Mesendoderm (in vitro differentiated cells): ENCODE measurements around the gene THSD1.
"Not testable (repeated sequence)": the region's sequence is repeated elsewhere in the genome, so short reads cannot be mapped to it uniquely, and the experiment has no call there.

ENCODE experiments used
- DNase-seq: peaks from one replicate; pipeline ENCODE4 v3.0.0; 2013
- H2AK5ac ChIP-seq: 2 replicates; pipeline ENCODE4 v1.6.1; 2013; ENCODE audit warnings: low read length, inconsistent platforms
- H2BK120ac ChIP-seq: 2 replicates; pipeline ENCODE4 v1.6.1; 2013; ENCODE audit warnings: low read depth, mild to moderate bottlenecking, low read length, moderate library complexity, mixed read lengths
- H2BK15ac ChIP-seq: replicated peaks from 2 replicates; pipeline ENCODE4 v1.6.1; 2013; ENCODE audit warnings: low read depth, mild to moderate bottlenecking, moderate library complexity
- H2BK5ac ChIP-seq: 2 replicates; pipeline ENCODE4 v1.6.1; 2013; ENCODE audit warnings: low read length, inconsistent platforms
- H3K18ac ChIP-seq: 2 replicates; pipeline ENCODE4 v1.6.1; 2013; ENCODE audit warnings: mild to moderate bottlenecking, low read length, mixed read lengths
- H3K23ac ChIP-seq: one replicate; pipeline ENCODE4 v1.6.1; 2013; ENCODE audit warnings: low read length
- H3K27ac ChIP-seq: 2 replicates; pipeline ENCODE4 v1.5.1; 2013; ENCODE audit warnings: low read depth, mild to moderate bottlenecking, inconsistent platforms, low read length, moderate library complexity
- H3K27me3 ChIP-seq: 2 replicates; pipeline ENCODE4 v1.6.1; 2013; ENCODE audit warnings: low read length, control low read depth, mild to moderate bottlenecking, inconsistent platforms; ENCODE audit not compliant: insufficient read depth, poor library complexity
- H3K36me3 ChIP-seq: 2 replicates; pipeline ENCODE4 v1.6.1; 2013; ENCODE audit warnings: low read length, inconsistent platforms; ENCODE audit not compliant: control insufficient read depth, insufficient read depth
- H3K4ac ChIP-seq: one replicate; pipeline ENCODE4 v1.6.1; 2013; ENCODE audit warnings: low read depth, mild to moderate bottlenecking, low read length, moderate library complexity
- H3K4me1 ChIP-seq: 2 replicates; pipeline ENCODE4 v1.6.1; 2013; ENCODE audit warnings: low read depth, low read length, inconsistent platforms; ENCODE audit not compliant: control insufficient read depth
- H3K4me2 ChIP-seq: 2 replicates; pipeline ENCODE4 v1.6.1; 2013; ENCODE audit warnings: low read length
- H3K4me3 ChIP-seq: 2 replicates; pipeline ENCODE4 v1.5.1; 2013; ENCODE audit warnings: mild to moderate bottlenecking, low read length
- H3K56ac ChIP-seq: one replicate; pipeline ENCODE4 v1.6.1; 2013; ENCODE audit warnings: low read length
- H3K79me1 ChIP-seq: 2 replicates; pipeline ENCODE4 v1.6.1; 2013; ENCODE audit warnings: low read length, inconsistent platforms
- H3K79me2 ChIP-seq: 2 replicates; pipeline ENCODE4 v1.6.1; 2013; ENCODE audit warnings: mild to moderate bottlenecking, low read length; ENCODE audit not compliant: control insufficient read depth, insufficient read depth
- H3K9ac ChIP-seq: 2 replicates; pipeline ENCODE4 v1.6.1; 2013; ENCODE audit warnings: low read length, inconsistent platforms
- H4K5ac ChIP-seq: one replicate; pipeline ENCODE4 v1.6.1; 2013; ENCODE audit warnings: low read length
- H4K8ac ChIP-seq: one replicate; pipeline ENCODE4 v1.6.1; 2013; ENCODE audit warnings: low read depth, mild to moderate bottlenecking, control low read depth, low read length, moderate library complexity
- WGBS: extraction: QIAGEN DNeasy Blood & Tissue Kit; methylation state at CpG from one replicate; pipeline ENCODE4 v1.1.7; 2013; ENCODE audit warnings: low lambda C conversion rate, missing lambda C conversion rate; ENCODE audit not compliant: insufficient coverage; ENCODE audit errors: extremely low coverage; 5-methylcytosine and 5-hydroxymethylcytosine counted together

Gene THSD1

DNA sequence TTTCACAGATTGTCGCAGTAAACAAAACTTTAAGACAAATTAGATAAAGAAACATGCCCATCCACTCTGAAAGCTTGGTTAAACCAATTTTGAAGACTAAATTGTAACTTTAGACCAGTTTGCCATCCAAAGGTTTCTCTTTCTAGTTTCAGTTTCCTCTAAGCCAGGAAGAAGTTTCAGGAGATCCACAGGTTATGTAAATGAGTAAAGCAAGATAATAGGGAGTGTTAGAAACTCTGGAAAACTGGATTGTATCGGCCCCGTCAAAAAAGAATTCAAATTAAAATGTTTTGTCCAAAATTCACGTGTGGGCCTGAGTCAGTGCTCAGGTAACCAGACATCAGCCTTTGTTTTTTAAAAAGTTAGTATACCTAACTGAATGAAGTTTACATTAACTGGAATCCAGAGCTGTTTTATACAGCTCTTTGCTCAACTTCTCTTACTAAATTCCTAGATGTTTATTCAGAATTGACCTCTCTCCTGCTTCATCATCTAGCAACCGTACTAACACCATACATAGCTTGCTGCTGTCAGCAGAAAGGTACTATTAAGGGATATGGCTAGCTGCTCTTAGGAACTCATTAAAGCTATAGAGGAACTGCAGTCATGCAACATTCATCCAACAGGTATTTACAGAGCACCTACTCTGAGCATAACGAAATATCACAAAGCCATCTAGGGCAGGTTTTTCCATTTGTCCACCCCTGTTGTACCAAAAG, 43.6 kb downstream of the THSD1 start:
- not testable (repeated sequence) for H3K4me2 ChIP-seq, H3K79me1 ChIP-seq, H2BK5ac ChIP-seq, H3K27me3 ChIP-seq, DNase-seq, H3K4me3 ChIP-seq, H3K27ac ChIP-seq, H2BK15ac ChIP-seq, H3K9ac ChIP-seq, H3K4ac ChIP-seq, H3K18ac ChIP-seq, H2AK5ac ChIP-seq, H4K8ac ChIP-seq, H3K79me2 ChIP-seq, H4K5ac ChIP-seq, H2BK120ac ChIP-seq, H3K36me3 ChIP-seq, H3K23ac ChIP-seq, H3K56ac ChIP-seq, H3K4me1 ChIP-seq
- WGBS = no CpG with 5 or more reads among the region's 6 CpGs

DNA sequence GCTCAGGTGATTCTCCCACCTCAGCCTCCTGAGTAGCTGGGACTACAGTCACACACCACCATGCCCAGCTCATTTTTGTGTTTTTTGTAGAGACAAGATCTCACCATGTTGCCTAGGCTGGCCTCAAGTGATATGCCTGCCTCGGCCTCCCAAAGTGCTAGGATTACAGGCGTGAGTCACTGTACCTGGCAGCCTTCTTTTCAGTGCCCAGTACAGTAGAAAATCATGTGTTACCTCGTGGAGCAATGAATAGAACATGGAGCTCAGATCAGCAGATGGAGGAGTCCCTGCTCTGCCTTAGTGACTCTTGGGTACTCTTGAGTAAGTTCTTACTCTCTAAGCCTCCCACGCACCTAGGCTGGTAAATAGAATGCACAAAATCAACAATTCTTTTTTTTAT, 44.7 kb downstream of the THSD1 start:
- H4K5ac ChIP-seq = no peak overlapping the region
- H3K4me3 ChIP-seq = no peak overlapping the region
- H2BK120ac ChIP-seq = no peak overlapping the region
- no peak overlapping the region for H3K4ac ChIP-seq
- H2BK5ac ChIP-seq = no peak overlapping the region
- no peaks in the 10 kb centered on the region for H3K4me1 ChIP-seq
- H3K36me3 ChIP-seq = no peaks in the 10 kb centered on the region
- H3K23ac ChIP-seq = no peak overlapping the region
- H3K27ac ChIP-seq = no peak overlapping the region
- H2AK5ac ChIP-seq = no peak overlapping the region
- WGBS = no CpG with 5 or more reads among the region's 4 CpGs
- no peaks in the 10 kb centered on the region for H3K79me2 ChIP-seq
- no peak overlapping the region for H3K9ac ChIP-seq
- H2BK15ac ChIP-seq = no peak overlapping the region
- H3K56ac ChIP-seq = no peak overlapping the region
- H3K4me2 ChIP-seq = no peak overlapping the region
- H3K18ac ChIP-seq = no peak overlapping the region
- H3K27me3 ChIP-seq = no peaks in the 10 kb centered on the region
- no peaks in the 10 kb centered on the region for H3K79me1 ChIP-seq
- H4K8ac ChIP-seq = no peak overlapping the region
- no peak for DNase-seq

DNA sequence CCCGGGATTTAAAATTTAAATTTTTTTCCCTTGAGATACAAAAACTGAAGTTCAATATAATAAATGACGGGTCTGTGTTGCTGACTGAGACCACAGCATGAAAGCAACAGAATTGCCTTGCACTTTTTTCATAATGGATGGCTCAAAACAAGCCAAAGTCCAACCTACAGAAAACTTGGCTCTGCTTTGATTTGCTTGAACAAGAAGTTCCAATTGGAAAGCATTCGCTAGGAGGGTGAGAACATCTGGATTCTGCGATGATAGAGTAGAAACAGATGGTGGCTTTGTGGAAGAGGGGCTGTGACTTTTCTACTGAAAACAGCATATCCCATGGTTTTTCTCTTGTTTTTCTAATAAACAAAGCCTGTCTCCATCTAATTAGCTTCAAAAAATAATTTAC, 46.4 kb downstream of the THSD1 start:
- Histone ChIP-seq H3K9ac (no peak overlapping the region), H4K8ac (no peak overlapping the region), H2AK5ac (no peak overlapping the region), H3K79me1 (no peaks in the 10 kb centered on the region), H3K36me3 (no peaks in the 10 kb centered on the region), H3K4me1 (no peaks in the 10 kb centered on the region), H2BK120ac (no peak overlapping the region), H3K18ac (no peak overlapping the region), H4K5ac (no peak overlapping the region), H3K4me3 (no peak overlapping the region), H2BK5ac (no peak overlapping the region), H3K4me2 (no peak overlapping the region), H3K79me2 (no peaks in the 10 kb centered on the region), H3K4ac (no peak overlapping the region), H3K23ac (no peak overlapping the region), H2BK15ac (no peak overlapping the region), H3K56ac (no peak overlapping the region), H3K27me3 (no peaks in the 10 kb centered on the region), H3K27ac (no peak overlapping the region)
- WGBS = no CpG with 5 or more reads among the region's 4 CpGs
- DNase-seq = no peak

DNA sequence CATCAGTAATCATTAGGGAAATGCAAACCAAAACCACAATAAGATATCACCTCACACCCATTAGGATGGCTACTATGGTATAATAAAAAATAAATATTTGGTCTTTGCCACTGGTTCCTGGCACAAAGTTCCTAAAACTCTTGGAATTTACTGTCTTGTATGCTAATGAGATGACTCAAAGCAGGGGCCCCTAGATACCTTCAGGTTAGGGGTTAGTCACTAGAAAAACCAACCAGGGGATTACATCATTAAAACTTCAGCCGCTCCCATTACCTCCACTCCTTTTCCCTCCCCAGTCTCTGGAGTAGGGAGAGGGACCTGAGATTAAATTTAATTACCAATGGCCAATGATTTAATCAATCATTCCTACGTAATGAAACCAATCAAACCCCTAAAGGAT, 49.6 kb downstream of the THSD1 start:
- H3K4me3 ChIP-seq = no peak overlapping the region
- H3K27me3 ChIP-seq = no peaks in the 10 kb centered on the region
- no peak overlapping the region for H2BK15ac ChIP-seq
- H3K18ac ChIP-seq = no peak overlapping the region
- H4K8ac ChIP-seq = no peak overlapping the region
- no peak overlapping the region for H3K23ac ChIP-seq
- peak; percentile 78 for DNase-seq
- no peak overlapping the region for H3K9ac ChIP-seq
- no peak overlapping the region for H2BK5ac ChIP-seq
- H2AK5ac ChIP-seq = no peak overlapping the region
- peak overlapping the region; percentile 15 for H3K56ac ChIP-seq
- no peak overlapping the region for H2BK120ac ChIP-seq
- no peaks in the 10 kb centered on the region for H3K79me2 ChIP-seq
- peak overlapping the region; percentile 43 for H3K4ac ChIP-seq
- no peaks in the 10 kb centered on the region for H3K79me1 ChIP-seq
- H3K36me3 ChIP-seq = no peaks in the 10 kb centered on the region
- H3K4me2 ChIP-seq = no peak overlapping the region
- H3K27ac ChIP-seq = no peak overlapping the region
- H3K4me1 ChIP-seq = no peaks in the 10 kb centered on the region
- H4K5ac ChIP-seq = no peak overlapping the region
- no CpG with 5 or more reads among the region's 2 CpGs for WGBS

DNA sequence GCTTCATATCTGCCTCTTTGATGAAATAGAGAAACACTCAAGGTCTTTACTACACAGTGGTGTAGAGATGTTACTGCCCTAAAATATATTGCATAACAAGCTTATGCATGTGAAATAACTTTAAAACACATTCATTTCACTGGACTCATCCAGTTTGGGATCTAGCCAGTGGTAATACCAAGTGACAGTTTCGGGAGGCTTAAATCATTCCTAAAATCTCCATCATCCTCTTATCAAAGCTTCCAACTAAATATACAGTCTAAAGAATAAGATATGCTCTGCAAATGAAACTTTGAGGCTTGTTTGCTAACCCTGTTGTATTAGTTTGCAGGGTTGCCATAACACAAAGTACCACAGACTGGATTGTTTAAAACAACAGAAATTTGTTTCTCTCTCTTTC, 52.8 kb downstream of the THSD1 start:
- H3K4me1 ChIP-seq = no peaks in the 10 kb centered on the region
- no peak overlapping the region for H2AK5ac ChIP-seq
- H3K27me3 ChIP-seq = no peaks in the 10 kb centered on the region
- no peak overlapping the region for H3K4me2 ChIP-seq
- H3K4me3 ChIP-seq = no peak overlapping the region
- no peak overlapping the region for H3K4ac ChIP-seq
- no peak overlapping the region for H3K23ac ChIP-seq
- no peak overlapping the region for H3K56ac ChIP-seq
- H3K36me3 ChIP-seq = no peaks in the 10 kb centered on the region
- no peak overlapping the region for H3K9ac ChIP-seq
- no peak overlapping the region for H2BK15ac ChIP-seq
- no peak overlapping the region for H2BK120ac ChIP-seq
- H2BK5ac ChIP-seq = no peak overlapping the region
- no peak overlapping the region for H4K8ac ChIP-seq
- no peaks in the 10 kb centered on the region for H3K79me1 ChIP-seq
- DNase-seq = no peak
- no peaks in the 10 kb centered on the region for H3K79me2 ChIP-seq
- no peak overlapping the region for H3K27ac ChIP-seq
- no CpG with 5 or more reads among the region's 1 CpG for WGBS
- no peak overlapping the region for H3K18ac ChIP-seq
- H4K5ac ChIP-seq = no peak overlapping the region
